Central memory CD4-positive, alpha-beta T cell (primary cell): ENCODE results near the gene IL17B.
"Not testable (repeated sequence)": the region's sequence is repeated elsewhere in the genome, so short reads cannot be mapped to it uniquely, and the experiment has no call there.

Source experiments
- DNase-seq: peaks from one replicate; pipeline ENCODE4 v3.0.0; 2022

The IL17B gene

GRCh38 chr5:149399775-149400174 lies 20.7 kb upstream of the IL17B start:
- DNase-seq: no peak

GRCh38 chr5:149398747-149399266 lies 19.7 kb upstream of the IL17B start:
- DNase-seq: not testable (repeated sequence)

GRCh38 chr5:149397530-149397929 lies 18.4 kb upstream of the IL17B start:
- no peak for DNase-seq

- not testable (repeated sequence) for DNase-seq
Observed at GRCh38 chr5:149394996-149395395, 15.9 kb upstream of the IL17B start.

GRCh38 chr5:149392718-149393117 lies 13.6 kb upstream of the IL17B start:
- no peak for DNase-seq

GRCh38 chr5:149391524-149391923 lies 12.4 kb upstream of the IL17B start:
- DNase-seq: no peak

- DNase-seq: not testable (repeated sequence)
Observed at GRCh38 chr5:149391076-149391475, 12.0 kb upstream of the IL17B start.

GRCh38 chr5:149389552-149390495 lies 10.7 kb upstream of the IL17B start:
- DNase-seq: no peak

- no peak for DNase-seq
Observed at GRCh38 chr5:149388498-149389190, 9.6 kb upstream of the IL17B start.

GRCh38 chr5:149387982-149388381 lies 8.9 kb upstream of the IL17B start:
- no peak for DNase-seq

- no peak for DNase-seq
Observed at GRCh38 chr5:149387081-149387631, 8.1 kb upstream of the IL17B start.

- DNase-seq: no peak
Observed at GRCh38 chr5:149386166-149386565, 7.1 kb upstream of the IL17B start.

- no peak for DNase-seq
Observed at GRCh38 chr5:149383399-149383798, 4.3 kb upstream of the IL17B start.

- DNase-seq: no peak
Observed at GRCh38 chr5:149382517-149383220, 3.6 kb upstream of the IL17B start.

- peak; percentile 38 for DNase-seq
Observed at GRCh38 chr5:149381986-149382338, 2.9 kb upstream of the IL17B start.

- DNase-seq: no peak
Observed at GRCh38 chr5:149381261-149381985, 2.3 kb upstream of the IL17B start.

- no peak for DNase-seq
Observed at GRCh38 chr5:149380466-149381121, 1.5 kb upstream of the IL17B start.

- DNase-seq: no peak
Observed at GRCh38 chr5:149379818-149380374, 804 bp upstream of the IL17B start.

- DNase-seq: no peak
Observed at GRCh38 chr5:149378241-149378820, 761 bp downstream of the IL17B start.

GRCh38 chr5:149376711-149377447 lies 2.2 kb downstream of the IL17B start:
- DNase-seq: no peak
